Measurements from ENCODE around the gene ZNF555.

DNA sequence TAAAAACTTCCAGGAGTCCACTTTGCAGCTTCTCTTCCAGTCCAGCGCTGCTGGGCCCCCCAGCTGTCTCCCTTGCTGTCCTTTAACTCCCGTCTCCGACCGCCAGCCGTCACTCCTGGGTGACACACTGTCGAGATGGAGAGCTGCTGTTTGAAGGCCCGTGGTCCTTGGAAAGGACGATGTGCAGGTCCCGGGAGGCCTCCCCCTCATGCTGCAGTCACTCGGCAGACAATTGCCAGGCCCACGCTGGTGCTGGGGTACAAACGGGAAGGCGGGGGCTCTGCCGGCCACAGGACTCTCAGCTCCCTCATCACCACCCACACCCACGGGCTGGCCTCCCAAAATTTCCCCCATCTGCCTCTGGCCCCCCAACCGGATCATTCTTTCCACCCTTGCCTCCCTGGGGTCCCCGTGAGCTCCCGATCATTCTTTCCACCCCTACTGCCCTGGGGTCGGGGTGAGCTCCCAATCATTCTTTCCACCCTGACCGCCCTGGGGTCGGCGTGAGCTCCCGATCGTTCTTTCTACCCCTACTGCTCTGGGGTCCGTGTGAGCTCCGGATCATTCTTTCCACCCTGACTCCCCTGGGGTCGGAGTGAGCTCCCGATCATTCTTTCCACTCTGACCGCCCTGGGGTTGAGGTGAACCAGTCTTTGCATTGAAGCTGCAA, 37.7 kb upstream of the ZNF555 start:
- TF ChIP-seq, protein P1, sequence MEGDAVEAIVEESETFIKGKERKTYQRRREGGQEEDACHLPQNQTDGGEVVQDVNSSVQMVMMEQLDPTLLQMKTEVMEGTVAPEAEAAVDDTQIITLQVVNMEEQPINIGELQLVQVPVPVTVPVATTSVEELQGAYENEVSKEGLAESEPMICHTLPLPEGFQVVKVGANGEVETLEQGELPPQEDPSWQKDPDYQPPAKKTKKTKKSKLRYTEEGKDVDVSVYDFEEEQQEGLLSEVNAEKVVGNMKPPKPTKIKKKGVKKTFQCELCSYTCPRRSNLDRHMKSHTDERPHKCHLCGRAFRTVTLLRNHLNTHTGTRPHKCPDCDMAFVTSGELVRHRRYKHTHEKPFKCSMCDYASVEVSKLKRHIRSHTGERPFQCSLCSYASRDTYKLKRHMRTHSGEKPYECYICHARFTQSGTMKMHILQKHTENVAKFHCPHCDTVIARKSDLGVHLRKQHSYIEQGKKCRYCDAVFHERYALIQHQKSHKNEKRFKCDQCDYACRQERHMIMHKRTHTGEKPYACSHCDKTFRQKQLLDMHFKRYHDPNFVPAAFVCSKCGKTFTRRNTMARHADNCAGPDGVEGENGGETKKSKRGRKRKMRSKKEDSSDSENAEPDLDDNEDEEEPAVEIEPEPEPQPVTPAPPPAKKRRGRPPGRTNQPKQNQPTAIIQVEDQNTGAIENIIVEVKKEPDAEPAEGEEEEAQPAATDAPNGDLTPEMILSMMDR (IDR thresholded peaks at IDR 0.05), result no peak
- TF ChIP-seq POLR2A (IDR thresholded peaks at IDR 0.05; ENCODE audit: low read length), result no peak
- no peak for TF ChIP-seq ZC3H11A (IDR thresholded peaks at IDR 0.05)
- no peak for TF ChIP-seq MAX (IDR thresholded peaks at IDR 0.05)
- TF ChIP-seq USF2 (IDR thresholded peaks at IDR 0.05), result no peak
- TF ChIP-seq E2F6 (IDR thresholded peaks at IDR 0.05; ENCODE audit: borderline replicate concordance, low read depth), result no peak
- TF ChIP-seq REST (IDR thresholded peaks at IDR 0.05), result no peak
- TF ChIP-seq EP300 (IDR thresholded peaks at IDR 0.05), result no peak
- no peak for TF ChIP-seq PBX3 (IDR thresholded peaks at IDR 0.05)
- no peak for TF ChIP-seq POLR2AphosphoS2 (conservative IDR thresholded peaks at IDR 0.05; ENCODE audit: low read length)
- TF ChIP-seq CEBPB (IDR thresholded peaks at IDR 0.05), result no peak
- no peak for TF ChIP-seq FOSL2 (IDR thresholded peaks at IDR 0.05)
- no peak for TF ChIP-seq FOSL2 (CRISPR knock-in tag; IDR thresholded peaks at IDR 0.05)

Measured in A549 (cell line).